C1 segment of cervical spinal cord (tissue), 14 donors: ENCODE data around the gene DPM1.
A peak's percentile ranks its signal among the peaks of the same experiment; 100 is the strongest.

Experiments used
- DNase-seq, 14 donors: peaks; one replicate each; lab custom pipeline; 2025; lab: John Stamatoyannopoulos, UW

DPM1 gene

DNA sequence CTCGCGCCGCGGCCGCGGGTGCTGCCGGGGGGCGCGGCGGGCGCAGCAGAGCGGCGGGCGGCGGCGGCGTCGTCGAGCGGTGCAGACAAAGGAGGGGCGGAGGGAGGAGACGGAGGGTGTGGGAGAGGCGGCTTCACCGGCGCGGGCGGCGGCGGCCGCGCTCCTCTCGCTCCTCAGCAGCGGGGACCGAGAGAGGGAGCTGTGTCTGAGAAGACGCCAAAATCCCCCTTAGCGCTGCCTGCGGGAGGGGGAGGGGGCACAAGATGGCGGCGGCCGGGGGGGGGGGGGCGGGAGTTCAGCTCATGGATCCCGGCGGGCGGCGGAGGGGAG is 27.4 kb downstream of the DPM1 start:
- DNase-seq: no peak

DNA sequence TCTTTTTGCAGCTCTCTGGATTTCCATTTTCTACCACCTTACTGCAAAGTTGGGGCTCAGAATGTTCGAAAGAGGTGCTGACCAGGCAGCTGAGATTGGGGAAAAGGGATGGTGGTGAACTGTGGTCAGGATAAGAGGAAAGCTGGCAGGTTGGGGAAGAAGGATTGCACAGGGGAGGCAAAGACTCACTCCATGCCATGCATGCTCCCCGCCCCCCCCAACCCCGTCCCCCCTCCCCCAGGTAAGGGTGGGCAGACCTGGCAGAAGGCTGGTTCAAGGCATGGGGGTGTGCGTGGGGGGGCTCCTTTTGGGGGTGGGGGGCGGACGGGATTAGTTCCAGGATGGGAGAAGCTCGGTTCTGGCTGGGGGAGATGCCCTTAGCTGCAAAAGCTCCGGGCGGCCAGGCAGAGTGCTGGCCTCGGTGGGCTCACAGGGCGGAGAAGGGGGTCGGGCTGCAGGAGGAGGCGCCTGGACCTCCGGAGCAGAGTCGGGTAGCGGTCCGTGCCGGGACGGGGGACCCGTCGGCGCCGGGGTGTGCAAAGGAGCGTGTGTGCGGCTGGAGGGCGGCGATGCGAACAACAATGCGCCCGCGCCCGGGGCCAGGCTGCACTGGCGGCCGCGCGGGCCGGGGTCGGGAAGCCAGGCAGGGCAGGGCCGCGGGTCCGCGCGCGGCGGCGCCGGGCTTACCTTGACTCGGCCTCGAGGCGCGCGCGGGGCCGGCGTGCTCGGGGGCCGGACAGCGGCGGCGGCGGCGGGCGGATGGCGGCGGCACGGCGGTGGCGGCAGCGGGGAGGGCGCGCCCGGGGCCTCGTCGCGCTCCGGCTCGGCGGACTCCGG is 28.0 kb downstream of the DPM1 start:
- peak in 9 of 14 donors; percentile 2 to 62 (median 43) for DNase-seq

DNA sequence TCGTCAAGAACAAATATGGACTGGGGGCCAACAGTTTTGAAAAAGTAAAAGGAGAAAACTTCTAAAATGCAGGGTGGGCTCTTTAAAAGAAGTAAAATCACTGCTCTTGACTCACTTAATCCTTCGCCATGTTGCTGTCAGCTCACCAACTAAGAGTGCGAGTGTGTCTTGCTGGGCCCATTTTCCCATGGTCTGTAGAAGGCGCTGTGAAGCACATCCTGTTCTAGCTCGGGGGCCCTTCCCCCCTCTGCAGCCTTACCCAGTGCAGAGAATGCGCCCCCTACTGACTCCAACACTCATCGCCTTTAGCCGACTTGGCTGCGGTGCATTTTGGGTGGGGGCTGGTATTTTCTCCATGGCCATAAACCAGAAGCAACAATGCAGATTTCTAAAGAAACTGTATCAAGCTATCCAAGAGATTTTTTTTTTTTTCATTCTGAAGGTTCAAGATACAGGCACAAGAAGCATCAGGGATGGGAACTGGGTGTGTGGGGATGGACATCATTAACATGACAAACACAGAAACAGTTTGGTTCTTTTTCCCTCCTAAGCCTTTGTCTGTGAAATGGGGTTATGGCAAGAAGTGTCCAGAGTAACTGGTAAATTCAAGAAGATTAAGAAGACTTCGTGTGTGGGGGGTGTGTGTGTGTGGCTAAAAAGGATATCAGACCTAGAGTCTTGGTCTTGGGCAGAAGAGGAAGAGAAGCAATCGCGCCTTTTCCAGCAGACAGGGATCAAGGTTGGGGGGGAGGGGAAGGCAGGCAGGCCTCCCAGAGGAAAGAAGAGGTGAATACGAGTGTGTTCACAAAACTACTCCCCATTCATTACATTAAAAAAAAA is 28.8 kb downstream of the DPM1 start:
- DNase-seq: peak; percentile 23 to 85 (median 78)

DNA sequence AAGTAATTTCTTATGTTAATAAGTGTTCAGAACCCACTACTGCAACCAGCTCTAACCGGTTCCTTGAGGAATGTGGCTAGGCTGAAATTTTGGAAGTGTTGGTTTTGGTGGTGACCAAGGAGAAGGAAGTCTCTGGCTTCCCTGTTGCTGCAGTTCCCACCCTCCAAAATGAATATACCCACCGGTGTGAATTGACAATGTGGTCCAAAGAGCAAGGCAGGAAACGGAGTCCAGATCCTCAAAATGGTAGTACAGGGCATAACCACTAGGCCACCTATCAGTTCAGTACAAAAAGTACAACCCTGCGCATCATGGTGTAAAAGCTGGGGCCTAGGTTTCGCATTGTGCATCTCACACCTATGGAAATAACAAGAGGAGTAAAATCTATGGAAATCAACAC is 29.9 kb downstream of the DPM1 start:
- DNase-seq: peak in 1 of 14 donors; percentile 1

DNA sequence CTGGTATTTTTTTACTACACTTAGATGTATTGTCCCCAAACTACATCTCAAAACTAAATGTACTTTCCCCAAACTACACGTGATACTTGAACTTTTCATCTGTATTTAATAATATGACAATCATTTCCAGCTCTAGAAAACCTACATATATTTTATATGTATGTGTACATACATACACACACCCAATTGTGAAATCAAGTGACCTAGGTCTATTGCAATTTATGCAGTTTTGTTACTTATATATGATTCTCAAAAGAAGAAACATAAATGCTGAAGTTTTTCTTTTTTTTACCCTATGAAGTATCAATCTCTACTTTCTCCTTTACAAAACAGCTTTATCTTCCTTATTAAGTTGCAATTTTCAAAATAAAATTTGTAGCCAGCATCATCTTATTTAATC is 31.8 kb downstream of the DPM1 start:
- DNase-seq: no peak

DNA sequence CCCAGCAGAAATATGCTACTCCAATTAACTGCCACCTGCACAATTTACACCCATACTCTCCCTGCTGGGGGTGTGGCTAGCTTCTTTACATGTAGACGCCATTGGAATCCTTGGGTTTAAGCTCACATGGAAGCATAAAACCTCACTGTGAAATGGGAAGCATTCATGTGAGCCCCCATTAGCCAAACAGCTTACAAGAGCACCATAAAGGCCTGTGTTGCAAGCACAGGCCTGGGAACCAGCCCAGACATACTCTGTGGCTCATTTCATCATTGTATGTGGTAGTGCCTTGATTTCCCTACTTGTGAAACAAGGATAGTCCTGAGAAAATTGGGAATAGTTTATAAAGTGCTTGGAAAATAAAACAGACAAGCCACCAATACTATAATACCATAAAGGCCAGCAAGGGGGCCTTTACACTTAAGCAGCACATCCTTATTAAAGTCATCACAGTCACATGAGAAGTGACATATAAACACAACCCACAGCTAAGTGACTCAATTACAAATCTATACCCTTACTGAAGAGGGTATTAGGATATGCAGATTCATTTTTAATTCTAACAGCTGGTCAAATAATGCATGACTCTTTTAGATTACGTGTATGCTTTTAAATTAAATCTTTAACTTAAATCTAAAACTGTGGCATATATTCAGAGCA is 33.9 kb downstream of the DPM1 start:
- no peak for DNase-seq

DNA sequence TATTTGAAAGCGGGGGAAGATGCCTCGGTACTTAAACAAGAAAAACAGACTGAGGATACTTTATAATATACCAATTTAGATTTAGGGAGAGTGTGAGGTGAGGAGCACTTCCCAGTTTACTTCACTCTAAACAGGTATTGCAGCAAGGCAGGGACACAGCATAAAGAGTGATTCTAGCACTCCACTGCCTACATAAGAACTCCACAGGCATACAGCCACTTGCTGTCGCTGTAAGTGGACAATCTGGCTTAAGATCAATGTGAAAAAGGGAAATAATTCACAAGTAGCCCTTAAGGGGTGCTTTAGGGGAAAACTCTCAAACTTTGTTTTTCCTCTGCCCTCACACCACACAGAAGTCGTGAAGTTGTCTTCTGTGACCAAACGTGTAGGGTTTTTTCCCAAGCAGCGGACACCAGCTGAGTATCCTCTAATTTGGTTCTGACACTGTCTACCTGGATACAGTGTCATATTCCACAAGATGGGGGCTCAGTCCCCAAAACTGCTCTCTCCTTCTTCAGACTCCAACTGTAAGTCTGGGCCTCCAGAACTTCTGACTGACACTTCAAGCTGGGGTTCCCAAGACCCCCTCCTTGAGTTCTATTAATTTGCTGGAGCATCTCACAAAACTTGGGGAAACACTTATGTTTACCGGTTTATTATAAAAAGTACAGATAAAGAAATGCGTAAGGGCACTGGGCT is 36.4 kb downstream of the DPM1 start:
- no peak for DNase-seq

DNA sequence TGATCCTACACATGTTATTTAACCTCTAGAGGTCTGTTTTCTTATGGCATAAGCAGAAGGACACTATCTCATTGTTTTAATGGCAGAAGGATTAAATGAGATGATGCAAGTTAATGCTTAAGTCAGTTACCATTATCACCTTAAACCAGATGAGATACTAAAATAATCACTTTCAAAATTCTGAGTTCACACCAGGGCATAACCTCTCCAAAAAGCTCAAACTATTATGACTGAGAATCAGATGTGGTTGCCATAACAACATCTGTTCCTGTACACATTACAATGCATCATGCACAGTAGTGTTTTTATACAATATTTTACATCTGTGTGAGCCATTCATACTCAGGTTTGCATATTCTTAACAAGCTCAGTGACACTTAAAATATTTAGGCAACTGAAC is 37.3 kb downstream of the DPM1 start:
- no peak for DNase-seq

DNA sequence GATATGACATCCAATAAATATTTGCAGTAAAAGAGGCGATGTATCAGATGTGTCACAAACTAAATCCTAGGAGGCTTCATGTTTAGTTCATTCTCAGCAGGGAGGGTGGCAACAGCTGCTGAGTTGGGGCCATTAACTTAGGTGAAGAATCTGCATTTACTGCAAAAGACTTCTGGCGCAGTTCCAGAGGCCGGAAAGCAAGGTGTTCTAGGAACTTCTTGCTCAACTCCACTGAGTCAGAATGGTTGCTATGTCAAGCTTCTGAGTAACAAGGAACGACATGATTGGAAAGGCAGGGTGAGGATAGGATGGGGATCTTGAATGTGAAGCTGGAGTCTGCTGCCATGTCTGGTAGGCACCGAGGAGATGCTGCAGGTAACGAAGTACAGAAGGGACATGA is 38.8 kb downstream of the DPM1 start:
- DNase-seq: peak in 2 of 14 donors; percentile 13 to 43

DNA sequence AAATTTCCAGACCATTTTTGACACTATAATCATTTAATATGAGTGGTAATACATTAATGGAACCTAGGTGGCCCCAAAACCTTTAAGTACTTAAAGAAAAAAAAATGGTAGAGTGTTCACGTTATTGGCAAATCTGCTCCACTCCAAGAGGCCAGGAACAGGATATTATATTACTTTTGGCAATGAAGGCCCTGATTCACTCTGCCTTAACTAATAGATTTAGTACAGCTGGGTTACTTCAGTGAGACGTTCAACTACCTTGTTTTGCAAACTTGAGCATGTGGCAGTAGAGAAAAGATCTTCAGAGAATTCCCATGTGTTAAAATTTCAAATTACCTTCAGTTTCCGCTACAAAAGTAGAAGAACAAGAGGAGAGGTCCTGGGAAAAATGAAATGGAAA is 39.9 kb downstream of the DPM1 start:
- DNase-seq: no peak

DNA sequence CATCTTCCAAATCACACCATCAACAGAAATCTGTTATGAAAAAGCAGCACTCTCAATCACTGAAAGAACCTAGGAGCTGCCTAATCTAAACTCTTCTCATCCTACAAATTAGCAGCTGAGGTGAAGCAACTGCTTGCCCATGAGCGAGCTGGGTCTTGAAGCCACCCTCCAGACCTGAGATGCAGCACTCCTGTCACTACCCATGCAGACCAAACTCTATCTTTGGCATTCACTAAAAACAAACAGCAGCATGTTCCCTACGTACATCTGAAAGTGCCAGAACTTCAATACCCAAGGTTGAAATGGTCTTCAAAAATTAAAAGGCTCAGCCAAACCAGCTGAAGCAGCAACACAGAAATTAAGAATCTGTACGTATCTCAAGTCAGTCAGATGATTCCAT is 41.4 kb downstream of the DPM1 start:
- no peak for DNase-seq

DNA sequence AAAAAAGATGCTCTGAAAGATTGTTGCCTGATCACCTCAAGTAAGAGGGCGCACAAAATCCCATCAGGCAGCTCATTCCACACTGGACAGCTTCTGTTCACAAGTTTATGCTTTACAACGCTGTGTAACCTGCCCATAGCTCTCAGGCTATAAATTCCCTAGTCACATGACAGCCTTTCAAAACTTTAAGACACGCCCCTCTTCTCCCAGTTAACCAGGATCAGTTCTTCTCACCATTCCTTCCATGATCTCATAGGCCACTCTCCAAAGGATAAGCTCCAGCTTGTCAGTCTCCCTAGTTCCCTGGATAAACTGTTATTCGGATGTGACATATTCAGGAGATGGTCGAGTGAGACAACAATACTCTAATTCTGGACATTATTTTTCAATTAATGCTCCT is 42.1 kb downstream of the DPM1 start:
- no peak for DNase-seq

DNA sequence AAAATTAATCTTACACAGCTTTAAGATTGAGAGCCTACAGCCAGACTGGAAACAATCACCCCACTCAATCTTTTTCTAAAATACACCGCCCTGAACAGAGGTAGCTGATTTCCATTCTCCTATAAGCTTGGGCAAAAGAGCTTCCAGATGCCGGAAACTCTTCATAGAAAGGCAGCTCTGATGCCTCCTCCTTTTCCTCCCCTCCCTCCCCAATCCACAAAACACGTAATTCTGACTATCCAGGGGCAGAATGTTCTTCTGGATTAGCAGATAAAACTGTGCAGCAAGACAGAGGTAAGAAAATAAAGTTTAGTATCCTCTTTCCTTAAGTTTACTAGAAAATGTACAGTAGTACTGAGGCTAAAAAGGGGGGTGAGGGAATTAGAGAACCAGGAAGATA is 42.9 kb downstream of the DPM1 start:
- no peak for DNase-seq

DNA sequence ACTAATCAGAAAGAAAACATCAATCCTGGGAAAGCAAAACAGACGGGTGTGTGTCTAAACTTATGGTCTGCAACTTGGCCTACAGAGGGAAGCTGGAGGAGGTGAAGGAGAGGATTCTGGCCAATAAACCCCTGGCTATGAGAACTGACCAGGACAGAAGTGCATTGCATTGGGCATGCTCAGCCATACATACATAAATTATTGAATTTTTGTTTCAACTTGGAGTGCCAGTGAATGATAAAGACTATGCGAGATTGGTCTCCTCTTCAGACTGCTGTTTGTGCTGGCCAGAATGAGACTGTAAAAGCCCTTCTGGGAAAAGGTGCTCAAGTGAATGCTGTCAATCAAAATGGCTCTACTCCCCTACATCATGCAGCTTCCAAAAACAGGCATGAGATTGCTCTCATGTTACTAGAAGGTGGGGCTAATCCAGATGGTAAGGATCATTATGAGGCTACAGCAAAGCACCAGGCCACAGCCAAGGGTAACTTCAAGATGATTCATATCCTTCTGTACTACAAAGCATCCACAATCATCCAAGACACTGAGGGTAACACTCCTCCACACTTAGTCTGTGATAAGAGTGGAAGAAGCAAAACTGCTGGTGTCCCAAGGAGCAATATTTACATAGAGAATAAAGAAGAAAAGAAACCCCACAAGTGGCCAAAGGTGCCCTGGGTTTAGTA is 44.5 kb downstream of the DPM1 start:
- DNase-seq: no peak

DNA sequence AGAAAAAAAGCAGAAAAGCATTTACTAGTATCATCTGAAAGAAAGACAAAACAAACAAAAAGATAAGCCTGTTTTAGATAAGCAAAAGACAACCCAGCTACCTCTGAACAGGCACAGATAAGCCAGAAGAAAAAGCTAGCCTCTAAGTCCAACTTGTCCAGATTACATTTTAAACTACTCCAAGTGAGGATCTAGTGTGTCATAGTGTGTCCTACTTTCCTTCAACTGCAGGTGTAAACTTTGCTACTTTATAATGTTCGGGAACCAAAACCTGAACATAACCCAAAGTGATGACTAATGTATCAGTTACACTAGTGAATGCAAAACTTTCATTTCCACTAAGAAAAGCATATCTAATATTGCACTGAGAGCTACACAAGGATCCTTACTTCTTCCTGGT is 46.6 kb downstream of the DPM1 start:
- no peak for DNase-seq

DNA sequence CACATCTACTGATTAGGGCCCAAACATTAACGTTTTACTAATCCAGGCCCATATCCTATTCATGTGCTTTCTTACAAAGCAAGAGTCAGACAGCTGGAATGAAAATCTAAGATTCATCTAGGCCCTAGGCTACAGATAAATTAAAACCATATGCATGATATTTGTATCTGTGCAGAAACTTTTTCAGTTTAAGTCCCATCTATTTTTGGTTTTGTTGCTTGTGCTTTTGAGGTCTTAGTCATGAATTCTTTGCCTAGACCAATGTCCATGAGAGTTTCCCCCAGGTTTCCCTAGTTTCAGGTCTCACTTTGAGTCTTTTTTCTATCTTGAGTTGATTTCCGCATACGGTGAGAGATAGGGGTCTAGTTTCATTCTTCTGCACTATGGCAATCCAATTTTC is 47.3 kb downstream of the DPM1 start:
- DNase-seq: no peak

DNA sequence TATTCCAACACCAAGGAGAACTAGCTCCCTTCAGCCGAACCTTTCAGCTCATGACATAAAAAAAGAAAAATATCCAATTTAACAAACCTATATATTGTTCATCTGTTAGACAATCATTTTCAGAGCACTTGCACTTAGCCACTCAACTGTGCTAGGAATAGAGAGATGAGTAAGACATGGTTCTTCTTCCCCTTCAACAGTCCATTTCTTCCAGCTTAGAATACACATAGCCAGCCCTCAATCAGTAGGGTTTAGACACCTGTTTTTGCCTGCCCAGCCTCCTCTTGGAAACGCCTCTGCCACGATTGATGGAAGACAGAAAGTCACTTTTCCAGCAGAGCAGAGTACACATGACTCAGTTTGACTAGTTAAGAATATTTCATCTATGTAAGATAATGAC is 48.9 kb downstream of the DPM1 start:
- DNase-seq: no peak

DNA sequence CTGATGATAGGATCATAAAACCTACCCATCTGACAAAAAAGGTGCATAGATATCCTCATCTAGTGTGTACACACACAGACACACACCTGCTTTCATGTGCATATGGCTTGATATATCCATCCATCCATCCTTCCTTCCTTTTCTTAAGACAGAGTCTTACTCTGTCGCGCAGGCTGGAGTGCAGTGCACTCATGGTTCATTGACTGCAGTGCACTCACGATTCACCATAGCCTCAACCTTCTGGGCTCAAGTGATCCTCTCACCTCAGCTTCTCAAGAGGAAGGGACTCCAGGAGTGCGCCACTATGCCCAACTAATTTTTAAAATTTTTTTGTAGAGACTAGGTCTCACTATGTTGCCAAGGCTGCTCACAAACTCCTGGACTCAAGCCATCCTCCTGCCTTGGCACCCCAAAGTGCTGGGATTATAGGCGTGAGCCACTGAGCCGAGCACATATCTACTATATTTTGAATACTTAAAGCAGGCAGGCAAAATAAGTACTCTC is 54.2 kb downstream of the DPM1 start:
- no peak for DNase-seq

DNA sequence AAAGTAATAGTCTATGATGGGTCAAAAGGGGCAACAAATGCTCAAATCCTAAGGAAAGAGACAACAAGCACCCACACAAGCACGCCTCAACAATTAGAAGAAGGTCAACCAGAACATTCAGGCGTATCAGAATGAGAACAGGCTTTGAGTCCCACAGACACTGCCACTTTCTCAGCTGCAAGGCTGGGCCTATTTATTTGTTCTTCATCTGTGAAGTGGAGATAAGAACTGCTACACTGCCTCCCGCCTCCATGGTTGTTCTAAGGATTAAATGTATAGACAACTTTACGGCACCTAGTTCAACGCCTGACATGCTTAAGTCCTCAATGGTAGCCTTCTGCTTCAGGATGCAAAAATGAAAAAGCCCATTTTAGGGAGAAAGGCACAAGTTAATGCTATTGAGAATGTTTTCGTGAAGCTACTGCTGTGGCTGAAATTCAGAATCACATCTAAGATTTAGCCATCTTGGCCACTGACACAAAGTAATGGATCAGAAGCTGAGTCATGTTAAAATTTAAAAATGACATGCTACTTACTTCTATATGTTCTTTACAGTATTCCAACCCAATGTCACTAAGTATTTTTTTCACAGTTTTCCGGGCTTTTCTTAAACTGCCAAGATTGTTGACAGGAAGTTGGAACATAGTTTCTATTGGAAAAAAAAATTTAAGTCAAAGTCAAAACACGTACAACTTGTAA is 54.8 kb downstream of the DPM1 start:
- DNase-seq: no peak

DNA sequence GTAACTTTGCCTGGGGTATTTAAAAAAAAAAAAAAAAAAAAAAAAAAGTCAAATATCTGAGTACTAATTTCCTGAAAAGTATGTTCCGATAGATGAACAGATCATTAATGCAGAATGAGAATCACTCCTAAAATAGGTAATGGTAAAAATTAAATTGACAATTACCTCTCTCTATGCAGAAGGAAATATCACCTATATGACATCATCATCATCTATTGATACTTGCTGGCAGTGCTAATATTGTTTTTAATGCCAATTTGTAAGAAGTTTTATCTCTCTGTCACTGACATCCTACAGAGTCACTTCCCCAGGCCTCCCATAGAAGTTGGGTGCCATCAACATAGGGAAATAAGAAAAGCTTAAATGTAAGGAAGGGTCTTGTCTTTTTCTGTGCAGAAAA is 57.0 kb downstream of the DPM1 start:
- no peak for DNase-seq

DNA sequence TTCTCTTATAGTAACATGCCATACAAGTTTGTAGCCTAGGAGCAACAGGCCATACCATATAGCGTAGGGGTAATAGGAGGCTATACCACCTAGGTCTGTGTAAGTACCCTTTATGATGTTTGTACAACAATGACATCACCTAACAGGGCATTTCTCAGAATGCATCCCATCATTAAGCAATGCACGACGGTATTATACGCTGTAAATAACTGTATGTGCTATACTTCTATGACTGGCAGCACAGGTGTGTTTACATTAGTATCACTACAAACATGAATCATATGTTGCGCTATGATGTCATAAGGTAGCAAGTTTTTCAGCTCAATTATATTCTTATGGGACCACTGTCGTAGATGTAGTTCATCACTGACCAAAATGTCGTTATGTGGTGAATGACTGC is 58.1 kb downstream of the DPM1 start:
- no peak for DNase-seq
